ENCODE measurements around the gene HRAS.

The HRAS gene

GRCh38 chr11:501683-502287 lies 33.6 kb downstream of the HRAS start:
- TF ChIP-seq CTCF (IDR thresholded peaks at IDR 0.05; ENCODE audit: low read depth, low read length): no peak
- no peak overlapping the region for H3K4me3 ChIP-seq (ENCODE audit: low read depth, low read length)

- H3K4me3 ChIP-seq (ENCODE audit: low read depth, low read length): no peak overlapping the region
- TF ChIP-seq CTCF (IDR thresholded peaks at IDR 0.05; ENCODE audit: low read depth, low read length): no peak
Measured at GRCh38 chr11:501001-501682, 34.2 kb downstream of the HRAS start.

GRCh38 chr11:499201-500076 lies 35.9 kb downstream of the HRAS start:
- no peak overlapping the region for H3K4me3 ChIP-seq (ENCODE audit: low read depth, low read length)
- no peak for TF ChIP-seq CTCF (IDR thresholded peaks at IDR 0.05; ENCODE audit: low read depth, low read length)

GRCh38 chr11:498297-499181 lies 36.8 kb downstream of the HRAS start:
- TF ChIP-seq CTCF (IDR thresholded peaks at IDR 0.05; ENCODE audit: low read depth, low read length): no peak
- no peak overlapping the region for H3K4me3 ChIP-seq (ENCODE audit: low read depth, low read length)

GRCh38 chr11:497565-498296 lies 37.6 kb downstream of the HRAS start:
- no peak for TF ChIP-seq CTCF (IDR thresholded peaks at IDR 0.05; ENCODE audit: low read depth, low read length)
- no peak overlapping the region for H3K4me3 ChIP-seq (ENCODE audit: low read depth, low read length)

- TF ChIP-seq CTCF (IDR thresholded peaks at IDR 0.05; ENCODE audit: low read depth, low read length): no peak
- H3K4me3 ChIP-seq (ENCODE audit: low read depth, low read length): no peak overlapping the region
Measured at GRCh38 chr11:496834-497564, 38.4 kb downstream of the HRAS start.

Measured in WI38 (cell line).